B cell (primary cell): Measurements from ENCODE around the gene SLC23A2. TPM values are rescaled to one million over a fixed set of nuclear protein-coding genes. Genes with fewer than 3 reads are reported as not detected.

Experiments used
- ATAC-seq: fragments of 200-7000 bp; cut with Tn5 transposase; one replicate; pipeline ENCODE4 v1.10.0; 2021; ENCODE audit warnings: low read depth, mild to moderate bottlenecking, moderate number of reproducible peaks, moderate library complexity
- CTCF ChIA-PET: fragments of 350-600 bp; sonication (Branson Sonifier 250); formaldehyde crosslinking; loops from one replicate; lab custom pipeline; 2021; ENCODE audit warnings: antibody characterized with exemption, inconsistent platforms; lab: Charles Lee
- POLR2A ChIA-PET: fragments of 350-600 bp; sonication (Branson Sonifier 250); formaldehyde crosslinking; loops from one replicate; lab custom pipeline; 2021; ENCODE audit warnings: antibody characterized with exemption; lab: Charles Lee
- DNase-seq: peaks from one replicate; pipeline ENCODE4 v3.0.0; 2013
- H2AFZ ChIP-seq: 2 replicates; pipeline ENCODE4 v1.6.1; 2012; ENCODE audit warnings: mild to moderate bottlenecking, low read depth, low read length; ENCODE audit not compliant: insufficient read depth, poor library complexity, severe bottlenecking
- H3K27ac ChIP-seq, 2 donors: 1 replicate in 1 of 2; 2 replicates in 1 of 2; pipeline ENCODE4 v1.5.1; 2012 to 2013; ENCODE audit warnings: low read length in 2 of 2, mild to moderate bottlenecking in 2 of 2, moderate library complexity in 1 of 2
- H3K27me3 ChIP-seq, 4 experiments: fragments of 200-600 bp in 1 of 4; sonication (generic) in 1 of 4; replicated peaks in 1 of 4; 1 replicate in 2 of 4; 2 replicates in 2 of 4; pipeline versions ENCODE4 v1.6.1 to v1.7.0; 2013 to 2016; ENCODE audit warnings: low read length in 3 of 4, mild to moderate bottlenecking in 2 of 4, mixed read lengths in 1 of 4, moderate library complexity in 1 of 4; ENCODE audit not compliant: insufficient read depth in 4 of 4, control insufficient read depth in 3 of 4; ENCODE audit errors: control extremely low read depth in 1 of 4
- H3K36me3 ChIP-seq, 2 experiments: replicated peaks in 1 of 2; 1 replicate in 1 of 2; 2 replicates in 1 of 2; pipeline versions ENCODE4 v1.6.1 to v1.7.1; 2013; ENCODE audit warnings: low read length in 1 of 2; ENCODE audit not compliant: insufficient read depth in 2 of 2, control insufficient read depth in 1 of 2; ENCODE audit errors: control extremely low read depth in 1 of 2, extremely low read depth in 1 of 2
- H3K4me1 ChIP-seq, 2 donors: fragments of 200-600 bp in 1 of 2; sonication (generic) in 1 of 2; 1 replicate in 1 of 2; 2 replicates in 1 of 2; pipeline versions ENCODE4 v1.5.1 to v1.6.1; 2013 to 2017; ENCODE audit warnings: low read length in 2 of 2; ENCODE audit not compliant: control insufficient read depth in 2 of 2, insufficient read depth in 2 of 2
- H3K4me2 ChIP-seq: replicated peaks from 2 replicates; pipeline ENCODE3; 2012; ENCODE audit warnings: mild to moderate bottlenecking, low read depth, low read length; ENCODE audit not compliant: poor library complexity, severe bottlenecking
- H3K4me3 ChIP-seq, 5 experiments: fragments of 200-600 bp in 1 of 5; sonication (generic) in 1 of 5; 1 replicate in 3 of 5; 2 replicates in 2 of 5; pipeline versions ENCODE4 v1.5.1 to v1.7.0; 2011 to 2016; ENCODE audit warnings: low read length in 4 of 5, mild to moderate bottlenecking in 4 of 5, low read depth in 2 of 5, control low read depth in 1 of 5, moderate library complexity in 1 of 5; ENCODE audit not compliant: insufficient read depth in 1 of 5; ENCODE audit errors: control extremely low read depth in 1 of 5, extremely low read depth in 1 of 5
- H3K79me2 ChIP-seq: fragments of 200-600 bp; sonication (generic); one replicate; pipeline ENCODE4 v1.6.0; 2016; ENCODE audit warnings: low read length; ENCODE audit not compliant: control insufficient read depth, insufficient read depth
- H3K9ac ChIP-seq: fragments of 200-600 bp; sonication (generic); 2 replicates; pipeline ENCODE4 v1.6.1; 2017; ENCODE audit warnings: mild to moderate bottlenecking, low read length, moderate library complexity
- H3K9me3 ChIP-seq, 3 donors: one replicate each; pipeline versions ENCODE4 v1.6.1 to v1.7.1; 2013; ENCODE audit warnings: low read length in 2 of 3; ENCODE audit not compliant: control insufficient read depth in 2 of 3, insufficient read depth in 1 of 3; ENCODE audit errors: control extremely low read depth in 1 of 3
- H4K20me1 ChIP-seq: 2 replicates; pipeline ENCODE4 v1.6.0; 2012; ENCODE audit warnings: mild to moderate bottlenecking, low read length; ENCODE audit not compliant: insufficient read depth, control insufficient read depth, poor library complexity, severe bottlenecking
- H3K27ac Mint-ChIP-seq: one replicate; pipeline ENCODE4 v1.8.0; 2021; ENCODE audit warnings: mixed read lengths
- H3K27me3 Mint-ChIP-seq: one replicate; pipeline ENCODE4 v1.8.0; 2021; ENCODE audit warnings: mixed read lengths
- H3K4me1 Mint-ChIP-seq: one replicate; pipeline ENCODE4 v1.8.0; 2021; ENCODE audit warnings: mixed read lengths
- H3K4me3 Mint-ChIP-seq: one replicate; pipeline ENCODE4 v1.8.0; 2021; ENCODE audit warnings: mixed read lengths
- H3K9me3 Mint-ChIP-seq: one replicate; pipeline ENCODE4 v1.8.0; 2022; ENCODE audit warnings: mixed read lengths; ENCODE audit not compliant: insufficient read depth
- EZH2 ChIP-seq: IDR thresholded peaks from 2 replicates; pipeline ENCODE4 v1.6.1; 2012; ENCODE audit warnings: borderline replicate concordance, low read depth, mild to moderate bottlenecking, moderate library complexity, low read length; ENCODE audit not compliant: insufficient read depth, poor library complexity, severe bottlenecking
- WGBS: methylation state at CpG from one replicate; pipeline ENCODE4 v1.1.5; 2013; ENCODE audit warnings: missing lambda C conversion rate; ENCODE audit not compliant: insufficient coverage; 5-methylcytosine and 5-hydroxymethylcytosine counted together
- intact Hi-C: fragments of 100-400 bp; cut with micrococcal nuclease; formaldehyde crosslinking; loops from one replicate; pipeline ENCODE4 v1.10.0; 2022
- polyA plus RNA-seq: library from polyadenylated mRNA; depleted of rRNA; stranded (reverse); fragments of >200 nt; gene quantifications from 2 replicates; pipeline ENCODE4 v1.2.3, GENCODE V29; 2012
- total RNA-seq, 2 donors: library from RNA; stranded (reverse); fragments of 120-200 nt in 1 of 2; gene quantifications; 1 replicate in 1 of 2; 2 replicates in 1 of 2; pipeline versions ENCODE4 v1.2.3 to v1.2.4, GENCODE V29; 2013 to 2022
- TF ChIP-seq, protein P1 (sequence below): fragments of 200-600 bp; IDR thresholded peaks from one replicate; pipeline ENCODE4 v1.8.0; 2022; ENCODE audit warnings: antibody characterized with exemption, mild to moderate bottlenecking

Gene SLC23A2
- total and polyA plus RNA-seq, 2 donors (not counting 1 experiment from before 2014, with no cell fraction given): 23.6 to 70.7 TPM

DNA sequence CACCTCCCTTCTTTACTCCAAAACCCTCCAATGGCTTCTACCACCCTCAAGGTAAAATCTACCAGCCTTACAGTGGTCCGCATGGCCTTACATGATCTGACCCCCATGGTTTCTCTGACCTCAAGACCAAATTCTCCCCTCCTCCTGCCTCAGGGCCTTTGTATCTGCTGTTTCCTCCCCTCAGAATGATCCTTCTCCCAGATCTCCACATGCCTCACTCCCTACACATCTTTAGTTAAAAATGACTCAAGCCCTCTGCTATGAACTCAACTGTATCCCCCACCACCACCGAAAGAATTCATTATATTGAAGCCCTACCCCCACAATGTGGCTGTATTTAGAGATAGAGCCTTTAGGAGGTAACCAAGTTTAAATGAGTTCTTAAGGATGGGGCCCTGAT is 4.1 kb downstream of the SLC23A2 start:
- Histone ChIP-seq H3K27ac (no peak overlapping the region), H3K9me3 (no peaks in the 10 kb centered on the region), H3K9ac (no peak overlapping the region), H4K20me1 (peaks cover 5% of the 10 kb centered on the region), H3K4me2 (no peak overlapping the region), H3K36me3 (peaks cover 0 to 2% of the 10 kb centered on the region in 2 experiments), H3K27me3 (no peaks in the 10 kb centered on the region), H3K79me2 (peaks cover 86% of the 10 kb centered on the region), H2AFZ (no peak overlapping the region), H3K4me3 (no peak overlapping the region), H3K4me1 (peaks cover 28 to 62% of the 10 kb centered on the region in 2 donors)
- Mint-ChIP-seq H3K27me3 (no peaks in the 10 kb centered on the region), H3K4me3 (peak overlapping the region; percentile 6), H3K27ac (peak overlapping the region; percentile 18), H3K4me1 (peaks cover 67% of the 10 kb centered on the region), H3K9me3 (no peaks in the 10 kb centered on the region)
- 90% methylated on average over 1 of the region's 2 CpGs for WGBS
- CTCF ChIA-PET: interaction anchor here (0.6 to 2.3 kb wide), 4 partner anchors 8 to 1165 kb away, joined by 3 to 8 read pairs (median 6); no protein-coding TSS in a partner anchor
- DNase-seq (no peak), ATAC-seq (no peak)
- POLR2A ChIA-PET: interaction anchor here (0.5 to 1.2 kb wide), 3 partner anchors 11 to 25 kb away, joined by 3 to 4 read pairs (median 3); no protein-coding TSS in a partner anchor
- no peak for TF ChIP-seq EZH2
- TF ChIP-seq, protein P1, sequence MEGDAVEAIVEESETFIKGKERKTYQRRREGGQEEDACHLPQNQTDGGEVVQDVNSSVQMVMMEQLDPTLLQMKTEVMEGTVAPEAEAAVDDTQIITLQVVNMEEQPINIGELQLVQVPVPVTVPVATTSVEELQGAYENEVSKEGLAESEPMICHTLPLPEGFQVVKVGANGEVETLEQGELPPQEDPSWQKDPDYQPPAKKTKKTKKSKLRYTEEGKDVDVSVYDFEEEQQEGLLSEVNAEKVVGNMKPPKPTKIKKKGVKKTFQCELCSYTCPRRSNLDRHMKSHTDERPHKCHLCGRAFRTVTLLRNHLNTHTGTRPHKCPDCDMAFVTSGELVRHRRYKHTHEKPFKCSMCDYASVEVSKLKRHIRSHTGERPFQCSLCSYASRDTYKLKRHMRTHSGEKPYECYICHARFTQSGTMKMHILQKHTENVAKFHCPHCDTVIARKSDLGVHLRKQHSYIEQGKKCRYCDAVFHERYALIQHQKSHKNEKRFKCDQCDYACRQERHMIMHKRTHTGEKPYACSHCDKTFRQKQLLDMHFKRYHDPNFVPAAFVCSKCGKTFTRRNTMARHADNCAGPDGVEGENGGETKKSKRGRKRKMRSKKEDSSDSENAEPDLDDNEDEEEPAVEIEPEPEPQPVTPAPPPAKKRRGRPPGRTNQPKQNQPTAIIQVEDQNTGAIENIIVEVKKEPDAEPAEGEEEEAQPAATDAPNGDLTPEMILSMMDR: no peak
- intact Hi-C loops: no loop called here

DNA sequence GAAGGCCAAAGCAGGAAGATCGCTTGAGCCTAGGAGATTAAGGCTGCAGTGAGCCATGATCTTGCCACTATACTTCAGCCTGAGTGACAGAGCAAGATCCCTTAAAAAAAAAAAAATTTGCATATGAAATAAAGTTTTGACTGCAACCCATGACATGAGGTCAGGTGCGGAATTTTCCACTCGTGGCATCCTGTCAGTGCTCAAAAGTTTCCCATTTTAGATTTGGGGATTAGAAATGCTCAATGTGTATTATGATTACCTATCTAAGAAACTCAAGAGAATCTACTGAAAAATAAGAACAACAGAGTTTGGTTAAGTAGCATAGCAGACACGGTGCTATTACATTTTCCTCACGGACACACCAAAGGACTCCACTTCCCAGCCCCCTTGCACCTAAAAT is 11.7 kb downstream of the SLC23A2 start:
- Mint-ChIP-seq H3K9me3 (no peaks in the 10 kb centered on the region), H3K4me1 (peaks cover 68% of the 10 kb centered on the region), H3K4me3 (peak overlapping the region; percentile 74), H3K27me3 (no peaks in the 10 kb centered on the region), H3K27ac (peak overlapping the region; percentile 94)
- ChIA-PET POLR2A (interaction anchor here (0.6 to 1.8 kb wide), 5 partner anchors 9 to 28 kb away, joined by 3 to 6 read pairs (median 4); partner anchors contain the start of gene SLC23A2), CTCF (interaction anchor here (1.2 to 3.6 kb wide), 3 partner anchors 9 to 34 kb away, joined by 6 to 22 read pairs (median 7); no protein-coding TSS in a partner anchor)
- intact Hi-C loops: loop anchor here (1.0 to 5.0 kb wide), 3 partner anchors 12 to 618 kb away; partner anchors contain the start of gene SLC23A2
- peak; percentile 44 for ATAC-seq
- H3K27ac ChIP-seq: peak overlapping the region; percentile 90 to 91
- peaks cover 52 to 74% of the 10 kb centered on the region in 2 donors for H3K4me1 ChIP-seq
- peaks cover 97% of the 10 kb centered on the region for H3K79me2 ChIP-seq
- H3K4me2 ChIP-seq: peak overlapping the region; percentile 62
- H2AFZ ChIP-seq: peak overlapping the region; percentile 56
- WGBS: 80% methylated on average over 1 of the region's 5 CpGs
- no peak for TF ChIP-seq EZH2
- TF ChIP-seq, protein P1: no peak
- H3K27me3 ChIP-seq: no peaks in the 10 kb centered on the region
- no peaks in the 10 kb centered on the region for H3K9me3 ChIP-seq
- H3K9ac ChIP-seq: peak overlapping the region; percentile 45
- H3K36me3 ChIP-seq: no peaks in the 10 kb centered on the region
- H4K20me1 ChIP-seq: peaks cover 3% of the 10 kb centered on the region
- peak overlapping the region in 3 of 5 experiments; percentile 1 to 45 (median 19) for H3K4me3 ChIP-seq
- peak; percentile 80 for DNase-seq
